ENCODE results near the gene TMEM9. TPM values are rescaled to one million over a fixed set of nuclear protein-coding genes. Genes with fewer than 3 reads are reported as not detected.

The TMEM9 gene
- 56.7 and 115 TPM in 2 replicates for total RNA-seq (2011; cell fraction: chromatin; rRNA removed; ENCODE audit: low replicate concordance)
- 158 and 181 TPM in 2 replicates for total RNA-seq (2011; cell fraction: nucleolus; rRNA removed)
- total RNA-seq (2011; cell fraction: nucleoplasm; rRNA removed), result 137 and 141 TPM in 2 replicates
- total RNA-seq (2014; rRNA removed) (79.3 and 118 TPM in 2 replicates), total RNA-seq (2014; rRNA removed; fragmentation: Illumina TruSeq; extraction: Trizol) (25.4 and 30.4 TPM in 2 replicates), total RNA-seq (2015; rRNA removed; fragmentation: Illumina TruSeq; extraction: Trizol) (30.6 and 31.5 TPM in 2 replicates), total RNA-seq (2021) (72.4 and 80.7 TPM in 2 replicates), polyA plus RNA-seq (2011; rRNA removed) (107 and 195 TPM in 2 replicates), polyA plus RNA-seq (2014; fragmentation: Illumina TruSeq; extraction: Trizol) (38.7 and 52.1 TPM in 2 replicates), polyA plus RNA-seq (2014; fragmentation: Nextera tagmentation; extraction: Ambion mirVana) (10 to 100 TPM; 42.4 to 86.2 TPM), polyA plus RNA-seq (2014; rRNA removed) (67.6 and 90.2 TPM in 2 replicates), polyA minus RNA-seq (2011; rRNA and poly(A)+ RNA removed) (56.2 and 56.5 TPM in 2 replicates), Bru-seq, nascent RNA (percentile 73 among the genes with signal in this experiment), BruChase-seq, experiment 1, labeled RNA remaining after a 2-hour chase (percentile 71 among the genes with signal in this experiment), BruChase-seq, experiment 2, labeled RNA remaining after a 6-hour chase (percentile 70 among the genes with signal in this experiment)
- 148 and 167 TPM in 2 replicates for polyA plus RNA-seq (2011; cell fraction: cytosol; rRNA removed)
- polyA plus RNA-seq (2011; cell fraction: nucleus; rRNA removed), result 145 and 201 TPM in 2 replicates
- 64.1 and 120 TPM in 2 replicates for polyA plus RNA-seq (2012)
- 30.3 and 38.0 TPM in 2 replicates for polyA minus RNA-seq (2011; cell fraction: cytosol; rRNA and poly(A)+ RNA removed)
- polyA minus RNA-seq (2011; cell fraction: nucleus; rRNA and poly(A)+ RNA removed), result 14.8 and 29.9 TPM in 2 replicates
- long read RNA-seq, experiment 1, transcript TMEM9-202 (6 exons, 1,544 nt), result minor isoform, 11 of 275 reads
- long read RNA-seq, experiment 1, transcript TMEM9-201 (5 exons, 1,959 nt), result minor isoform, 14 of 275 reads
- long read RNA-seq, experiment 1, transcript TMEM9-204 (6 exons, 1,529 nt), result major isoform, 202 of 275 reads
- long read RNA-seq, experiment 1, transcript TMEM9-209 (6 exons, 938 nt), result minor isoform, 5 of 275 reads
- long read RNA-seq, experiment 1, partial matches to known transcripts, result 7 of 275 reads
- long read RNA-seq, experiment 1, other reads (novel, unspliced or antisense), result 34 of 275 reads
- long read RNA-seq, experiment 2, transcript TMEM9-204 (6 exons, 1,529 nt), result minor isoform, 48 of 138 reads
- long read RNA-seq, experiment 2, transcript TMEM9-201 (5 exons, 1,959 nt), result major isoform, 52 of 138 reads
- long read RNA-seq, experiment 2, partial matches to known transcripts, result 5 of 138 reads
- long read RNA-seq, experiment 2, other reads (novel, unspliced or antisense), result 21 of 138 reads
- long read RNA-seq, experiment 3, transcript TMEM9-204 (6 exons, 1,529 nt), result major isoform, 99 of 128 reads
- long read RNA-seq, experiment 3, transcript TMEM9-201 (5 exons, 1,959 nt), result minor isoform, 20 of 128 reads
- long read RNA-seq, experiment 3, partial matches to known transcripts, result 2 of 128 reads
- long read RNA-seq, experiment 3, other reads (novel, unspliced or antisense), result 4 of 128 reads

DNA sequence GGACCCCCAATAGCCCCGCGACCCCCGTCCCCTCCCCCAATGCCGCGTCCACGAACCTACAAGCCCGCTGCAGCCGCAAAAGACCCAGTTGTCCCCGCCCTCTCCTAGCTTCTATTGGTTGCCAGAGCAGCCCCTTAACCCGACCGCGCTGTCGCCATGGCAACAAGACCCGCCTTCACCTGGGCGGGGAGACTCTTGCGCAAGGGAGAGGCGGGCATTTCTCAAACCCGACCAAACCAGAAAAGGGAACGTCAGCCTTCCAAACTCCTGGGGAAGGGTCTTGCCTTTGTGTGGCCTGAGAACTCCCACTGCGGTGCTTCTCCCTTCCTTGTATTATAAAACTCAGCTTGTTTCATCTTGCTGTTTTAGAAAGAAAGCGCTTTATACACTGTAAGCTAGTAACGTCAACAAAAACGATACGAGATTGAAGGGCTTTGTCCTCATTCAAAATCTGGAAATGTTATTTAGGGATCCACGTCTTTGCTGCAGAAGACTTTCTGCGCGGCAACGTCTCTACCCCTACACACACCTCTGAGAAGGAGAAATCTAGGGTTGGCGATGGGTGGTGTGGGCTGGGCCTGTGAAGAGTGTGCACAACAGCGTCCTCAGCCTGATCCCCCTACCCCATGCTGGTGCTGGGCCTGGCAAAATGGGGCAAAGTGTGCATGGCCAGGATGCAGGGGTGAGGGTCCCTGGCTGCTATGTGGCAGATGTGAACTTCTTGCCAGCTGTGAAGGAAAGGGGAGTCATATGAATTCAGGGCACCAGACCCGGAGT lies at the start of gene TMEM9:
TMEM9 (minus strand) TSS at position 86 of the 777 bp plus-strand sequence. CDS start 551 bp downstream, outside the sequence.
- CTCF ChIA-PET (ENCODE audit: low intra/inter-chr PET ratio), result no interaction called here
- peak within 1 kb of the TSS; percentile 79 to 89 for H3K9ac ChIP-seq (ENCODE audit: insufficient read depth in 1 of 2, low read depth in 2 of 2, low read length in 2 of 2)
- no peaks in the 10 kb centered on the region for H3K27me3 ChIP-seq (ENCODE audit: control insufficient read depth in 2 of 2, insufficient read depth in 2 of 2, low read length in 2 of 2)
- H3K27ac ChIP-seq (ENCODE audit: extremely low read depth, low read depth, low read length), result peak within 1 kb of the TSS; percentile 93
- DNase-seq (ENCODE audit: extremely low read depth in 1 of 4, low spot score in 3 of 4) (peak; percentile 99 to 100 (median 99)), ATAC-seq (peak; percentile 93), FAIRE-seq (peak; percentile 95)
- peak within 1 kb of the TSS; percentile 66 for H3K4me3 ChIP-seq
- whole genome bisulfite sequencing (ENCODE audit: insufficient coverage, low coverage, missing lambda C conversion rate), result 14% methylated on average over 31 of the region's 31 CpGs
- intact Hi-C loops (cut with micrococcal nuclease), result loop anchor here (1.0 kb wide), 1 partner anchor 16 kb away; no protein-coding TSS in a partner anchor
- peaks cover 33% of the 10 kb centered on the region for H3K36me3 ChIP-seq (ENCODE audit: control insufficient read depth, insufficient read depth, low read length)
- peak within 1 kb of the TSS; percentile 100 for H2AFZ ChIP-seq (ENCODE audit: low read depth, low read length)
- H3K9me3 ChIP-seq (replicated peaks; ENCODE audit: control insufficient read depth, insufficient read depth, low read depth, low read length), result no peaks in the 10 kb centered on the region
- BruUV-seq (replicated peaks), result TSS peak; percentile 80
- no peaks in the 10 kb centered on the region for H3K9me1 ChIP-seq (ENCODE audit: control insufficient read depth, insufficient read depth, low read length)
- peaks cover 12% of the 10 kb centered on the region; the same call in 2 of the 3 replicates for H3K79me2 ChIP-seq (ENCODE audit: control insufficient read depth, insufficient read depth, low read length)
- H3K4me2 ChIP-seq (ENCODE audit: insufficient read depth, low read length), result peak within 1 kb of the TSS; percentile 91
- in situ Hi-C loops (cut with MboI), result no loop called here
- H4K20me1 ChIP-seq (replicated peaks; ENCODE audit: control insufficient read depth, insufficient read depth, low read length), result peaks cover 3% of the 10 kb centered on the region; the same call in 1 of the 2 replicates
- POLR2A ChIA-PET, result interaction anchor here (0.7 to 9.8 kb wide), 7 partner anchors 9 to 160 kb away, joined by 3 to 121 read pairs (median 6); no protein-coding TSS in a partner anchor
- H3K4me1 ChIP-seq (replicated peaks in 1 of 2; ENCODE audit: control insufficient read depth in 2 of 2, insufficient read depth in 2 of 2, low read length in 2 of 2), result peaks cover 13 to 27% of the 10 kb centered on the region in 2 experiments
- TF ChIP-seq NFRKB (IDR thresholded peaks at IDR 0.05; ENCODE audit: low read depth), result peak; percentile 71
- peak; percentile 93 for TF ChIP-seq NFYB (IDR thresholded peaks at IDR 0.05; ENCODE audit: extremely low read depth, insufficient read length)
- TF ChIP-seq RBM22 (IDR thresholded peaks at IDR 0.05; ENCODE audit: low read depth, low read length, poor library complexity, severe bottlenecking), result peak; percentile 95
- peak; percentile 87 for TF ChIP-seq ATF3 (IDR thresholded peaks at IDR 0.05)
- TF ChIP-seq ATF3 (CRISPR knock-in tag; conservative IDR thresholded peaks at IDR 0.05), result peak; percentile 58
- peak; percentile 29; the same call in 1 of the 2 replicates for TF ChIP-seq ETV5 (CRISPR knock-in tag; IDR thresholded peaks at IDR 0.05; ENCODE audit: low read depth)
- peak; percentile 48; the same call in 1 of the 2 replicates for TF ChIP-seq PHF8 (IDR thresholded peaks at IDR 0.05; ENCODE audit: borderline replicate concordance, low read length)
- no peak for TF ChIP-seq HMGN3 (IDR thresholded peaks at IDR 0.05; ENCODE audit: borderline replicate concordance, extremely low read depth, insufficient read length, low read depth, low read length)
- TF ChIP-seq, protein P1, sequence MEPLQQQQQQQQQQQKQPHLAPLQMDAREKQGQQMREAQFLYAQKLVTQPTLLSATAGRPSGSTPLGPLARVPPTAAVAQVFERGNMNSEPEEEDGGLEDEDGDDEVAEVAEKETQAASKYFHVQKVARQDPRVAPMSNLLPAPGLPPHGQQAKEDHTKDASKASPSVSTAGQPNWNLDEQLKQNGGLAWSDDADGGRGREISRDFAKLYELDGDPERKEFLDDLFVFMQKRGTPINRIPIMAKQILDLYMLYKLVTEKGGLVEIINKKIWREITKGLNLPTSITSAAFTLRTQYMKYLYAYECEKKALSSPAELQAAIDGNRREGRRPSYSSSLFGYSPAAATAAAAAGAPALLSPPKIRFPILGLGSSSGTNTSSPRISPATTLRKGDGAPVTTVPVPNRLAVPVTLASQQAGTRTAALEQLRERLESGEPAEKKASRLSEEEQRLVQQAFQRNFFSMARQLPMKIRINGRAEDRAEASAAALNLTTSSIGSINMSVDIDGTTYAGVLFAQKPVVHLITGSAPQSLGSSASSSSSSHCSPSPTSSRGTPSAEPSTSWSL (CRISPR knock-in tag; IDR thresholded peaks at IDR 0.05; ENCODE audit: borderline replicate concordance), result 0 out of 2 replicates have a peak, but pooled peaks have one; percentile 16
- 0 out of 2 replicates have a peak, but pooled peaks have one; percentile 53 for TF ChIP-seq NFATC3 (IDR thresholded peaks at IDR 0.05)
- peak; percentile 74 for TF ChIP-seq ATF7 (IDR thresholded peaks at IDR 0.05)
- peak; percentile 63 for TF ChIP-seq CXXC5 (CRISPR knock-in tag; IDR thresholded peaks at IDR 0.05)

Data from K562 (cell line).